HL-60/S4 treated with retinoic acid at 250 ng/mL for 4 days and 3 days (cell line): ENCODE measurements around the gene CYGB.
"Not testable (repeated sequence)": the region's sequence is repeated elsewhere in the genome, so short reads cannot be mapped to it uniquely, and the experiment has no call there.

ENCODE experiments used
- in situ Hi-C: fragments of 300-500 bp; cut with MboI; formaldehyde crosslinking; loops from 2 replicates; pipeline ENCODE4 v1.7.0; 2022; ENCODE audit warnings: low sequenced_read_pairs

CYGB gene

DNA sequence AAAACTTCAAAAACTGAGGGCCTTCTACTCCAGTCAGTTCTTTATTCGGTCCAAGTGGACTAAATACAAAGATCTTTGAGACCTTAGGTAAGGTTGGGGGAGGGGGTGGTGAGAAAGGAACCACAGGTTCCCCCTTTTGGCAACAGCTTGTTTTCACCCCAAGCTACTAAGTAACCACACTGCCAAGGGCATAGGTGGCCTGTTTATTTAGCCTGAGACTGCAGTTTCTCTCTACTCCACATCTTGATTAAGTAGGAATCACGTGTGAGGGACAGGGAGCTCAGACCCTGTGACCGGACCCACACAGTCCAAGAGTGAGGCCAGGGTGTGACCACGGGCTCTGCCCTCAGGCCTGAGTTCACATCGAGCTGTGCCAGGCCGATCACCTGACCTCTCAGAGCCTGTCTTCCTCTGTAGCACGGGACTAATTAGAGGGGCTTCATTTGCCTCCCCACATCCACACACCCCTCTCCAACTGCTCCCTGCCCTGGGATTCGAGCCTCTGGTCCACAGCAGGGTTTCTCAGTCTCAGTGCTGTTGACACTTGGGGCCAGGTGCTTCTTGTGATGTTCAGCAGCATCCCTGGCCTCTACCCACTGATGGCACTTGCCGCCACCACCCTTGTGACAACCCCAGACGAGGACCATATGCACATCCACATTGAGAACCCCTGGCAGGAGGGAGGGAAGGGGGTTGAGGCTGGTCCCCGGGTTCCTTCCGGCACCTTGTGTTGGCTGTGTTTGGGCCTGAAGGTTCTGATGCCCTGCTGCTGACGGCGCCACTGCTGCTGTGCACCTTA lies 30.3 kb upstream of the CYGB start:
- in situ Hi-C loops: no loop called here

DNA sequence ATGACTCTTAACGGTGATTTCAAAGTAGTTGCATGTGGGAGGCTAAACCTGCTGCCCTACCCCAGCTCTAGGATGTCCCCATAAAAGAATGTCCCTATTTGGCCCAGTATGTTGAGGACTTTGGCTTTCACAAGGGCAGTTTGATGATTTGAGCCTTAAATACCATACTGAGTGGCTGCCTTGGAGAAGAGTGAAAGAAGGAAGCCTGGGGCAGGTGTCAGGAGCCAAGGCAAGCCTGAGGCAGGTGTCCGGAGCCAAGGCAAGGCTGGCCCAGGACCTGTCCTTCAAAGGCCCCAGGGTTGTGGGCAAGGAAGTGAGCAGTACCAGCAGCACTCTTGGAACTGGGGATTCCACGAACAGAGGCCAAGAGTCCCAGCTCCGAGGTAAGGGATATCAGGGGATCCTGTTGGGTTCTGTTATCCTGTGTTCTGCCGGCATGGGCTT lies 29.5 kb upstream of the CYGB start:
- in situ Hi-C loops: no loop called here

DNA sequence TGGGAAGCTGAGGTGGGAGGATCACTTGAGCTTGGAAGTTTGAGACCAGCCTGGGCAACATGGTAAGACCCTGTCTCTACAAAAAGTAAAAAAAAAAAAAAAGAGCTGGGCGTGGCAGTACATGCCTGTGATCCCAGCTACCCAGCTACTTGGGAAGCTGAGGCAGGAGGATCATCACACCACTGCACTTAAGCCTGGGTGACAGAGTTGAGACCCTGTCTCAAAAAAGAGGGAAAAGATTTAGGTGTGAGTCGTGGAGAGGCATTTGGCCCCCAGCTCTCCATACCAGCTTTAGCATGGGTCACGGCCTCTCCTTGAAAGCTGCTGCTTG lies 29.1 kb upstream of the CYGB start:
- in situ Hi-C loops: no loop called here

DNA sequence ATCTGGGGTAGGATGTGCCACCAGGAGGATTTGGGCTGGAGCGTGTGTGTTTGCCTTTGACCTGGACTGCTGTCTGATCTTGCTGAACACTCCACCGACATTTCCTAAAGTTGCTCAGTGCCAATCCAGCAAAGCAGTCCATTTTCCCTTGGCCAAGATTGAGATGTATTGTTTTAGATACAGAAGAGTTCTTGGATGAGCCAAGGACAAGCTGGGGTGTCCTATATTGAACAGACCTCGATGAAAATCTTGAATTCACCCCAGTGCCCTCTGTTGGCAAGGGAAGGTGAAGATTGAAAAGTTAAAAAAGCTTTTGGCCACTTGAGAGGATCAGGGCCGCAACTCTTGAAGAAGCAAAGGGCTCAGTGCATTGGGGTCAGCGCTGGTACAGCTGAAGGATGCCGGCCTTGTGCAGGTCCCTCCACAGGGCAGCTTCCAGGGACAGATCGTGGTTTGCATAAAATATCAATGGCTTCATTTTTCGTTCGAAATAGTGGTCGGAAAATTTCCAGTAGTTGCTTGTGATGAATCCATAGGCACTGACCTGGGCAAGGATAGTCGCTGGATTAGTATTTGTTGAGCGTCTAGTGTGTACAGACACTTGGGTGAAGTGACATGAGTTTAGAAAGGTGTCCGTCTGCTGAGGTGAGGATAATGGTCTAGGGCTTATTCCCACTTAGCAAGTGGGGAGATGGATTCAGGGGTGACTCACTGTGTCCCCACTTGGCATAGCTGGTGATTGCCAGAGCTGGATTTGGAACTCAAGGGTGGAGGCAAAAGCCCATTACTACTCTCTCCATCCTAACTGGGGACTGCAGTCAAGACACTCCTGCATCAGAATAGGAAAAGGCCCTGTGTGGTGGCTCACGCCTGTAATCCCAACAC lies 28.5 kb upstream of the CYGB start:
- in situ Hi-C loops: no loop called here

DNA sequence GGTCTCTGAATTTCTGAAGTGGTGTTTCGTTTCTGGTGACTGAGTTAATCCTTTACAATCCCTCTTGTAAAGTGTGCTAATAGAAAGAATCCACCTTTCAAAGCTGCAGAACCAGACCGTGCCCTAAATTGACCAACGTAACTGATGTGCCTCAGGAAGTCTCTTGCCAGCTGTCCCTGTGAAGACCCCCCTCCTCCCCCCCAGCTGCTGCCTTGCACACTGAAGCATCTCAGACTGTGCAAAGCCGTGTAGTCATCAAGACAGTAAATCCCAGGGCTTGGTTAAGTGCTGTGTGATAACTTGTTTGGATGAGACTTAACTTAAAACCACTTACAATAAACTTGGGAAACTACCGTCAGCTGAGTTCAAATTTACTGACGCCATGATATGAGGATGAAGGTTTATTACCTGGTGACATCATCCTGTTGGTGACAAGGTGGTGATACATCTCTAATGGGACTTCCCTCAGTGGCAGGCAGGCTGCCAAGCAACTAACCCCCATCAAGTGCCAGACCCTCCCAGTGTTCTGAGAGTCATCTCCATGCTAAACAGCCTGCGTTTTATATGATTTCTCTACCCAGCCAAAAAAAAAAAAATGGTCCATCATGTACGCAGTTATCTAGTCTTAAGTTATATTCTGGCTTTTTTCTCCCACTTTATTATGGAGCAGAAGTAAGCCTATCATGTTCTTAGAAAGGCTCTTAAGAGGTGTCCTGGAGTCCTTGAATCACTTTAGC lies 27.6 kb upstream of the CYGB start:
- in situ Hi-C loops: not testable (repeated sequence)

DNA sequence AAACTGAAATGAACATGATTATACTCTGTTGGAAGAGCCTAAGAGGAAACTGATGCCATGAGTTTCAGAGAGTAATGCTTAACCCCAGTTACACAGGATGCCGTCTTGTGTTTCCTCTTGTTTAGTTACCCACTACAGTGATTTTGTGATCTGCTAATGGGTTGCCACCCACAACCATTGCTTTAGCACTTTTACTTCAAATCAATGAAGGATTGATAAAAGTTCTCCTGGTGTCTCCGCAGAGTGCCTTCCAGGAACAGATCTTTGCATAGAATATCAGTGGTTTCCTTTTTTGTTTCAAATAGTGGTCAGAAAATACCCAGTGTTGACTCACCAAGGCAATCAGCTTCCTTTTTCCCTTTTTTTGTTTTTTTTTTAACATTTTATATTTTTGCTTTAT lies 25.9 kb upstream of the CYGB start:
- in situ Hi-C loops: not testable (repeated sequence)

DNA sequence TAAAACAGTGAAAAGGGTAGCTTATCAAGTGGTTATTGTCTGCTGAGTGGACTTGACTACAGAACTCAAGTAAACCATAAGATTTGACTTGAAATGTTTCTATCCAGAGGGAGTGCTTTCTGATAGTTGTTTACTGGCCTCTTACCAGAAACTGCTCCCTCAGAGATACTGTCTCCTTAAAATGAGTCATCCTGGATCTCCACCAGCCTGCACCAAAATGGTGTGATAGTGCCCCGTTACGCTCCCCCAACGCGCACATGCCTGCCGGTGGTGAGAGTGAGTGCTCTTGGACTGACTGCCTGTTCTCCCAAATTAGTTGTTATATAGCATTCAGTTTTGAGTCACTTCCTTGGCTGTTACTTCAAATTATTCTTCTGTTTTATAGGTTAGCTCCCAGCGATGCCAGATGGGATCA lies 25.2 kb upstream of the CYGB start:
- in situ Hi-C loops: no loop called here

DNA sequence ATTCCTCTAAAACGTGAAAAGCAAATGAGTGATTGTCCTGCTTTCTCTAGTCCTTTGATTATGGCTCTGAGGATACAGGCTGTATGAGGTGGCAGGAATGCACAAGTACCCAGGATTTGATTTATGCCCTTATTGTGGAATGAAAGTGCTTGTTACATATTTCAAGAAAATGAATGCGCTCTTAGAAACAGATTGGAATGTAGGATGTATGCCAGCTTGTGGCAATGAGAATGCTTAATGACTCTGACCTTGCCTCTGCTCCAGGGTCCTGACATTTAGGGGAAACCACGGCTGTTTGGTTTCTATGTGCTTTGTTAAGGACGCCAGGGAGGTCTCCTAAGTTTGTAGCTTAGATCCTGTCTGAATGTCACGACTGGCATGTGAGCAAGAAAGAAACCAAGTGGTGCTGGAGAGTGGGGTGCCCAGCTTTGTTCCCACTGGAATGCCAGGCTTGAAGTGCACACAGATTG lies 24.3 kb upstream of the CYGB start:
- in situ Hi-C loops: no loop called here

DNA sequence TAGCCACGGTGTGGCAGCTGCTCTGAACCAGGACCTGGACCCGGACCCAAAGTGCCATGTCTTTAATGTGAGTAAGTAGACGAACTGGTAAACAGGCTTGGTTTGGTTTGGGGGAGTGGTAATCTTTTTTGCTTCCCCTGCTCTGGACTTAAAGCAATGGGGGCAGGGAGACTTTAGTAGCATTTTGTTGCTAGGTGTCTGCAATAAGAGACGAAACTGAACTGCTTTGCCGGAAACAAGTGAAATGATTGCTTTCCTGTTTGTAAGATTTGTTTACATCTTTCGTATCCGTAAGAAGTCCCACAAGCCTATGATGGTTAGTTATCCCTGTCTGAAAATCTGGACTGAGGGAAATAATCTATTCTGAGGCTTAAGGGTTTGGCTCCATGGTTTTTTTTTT lies 23.8 kb upstream of the CYGB start:
- in situ Hi-C loops: no loop called here

DNA sequence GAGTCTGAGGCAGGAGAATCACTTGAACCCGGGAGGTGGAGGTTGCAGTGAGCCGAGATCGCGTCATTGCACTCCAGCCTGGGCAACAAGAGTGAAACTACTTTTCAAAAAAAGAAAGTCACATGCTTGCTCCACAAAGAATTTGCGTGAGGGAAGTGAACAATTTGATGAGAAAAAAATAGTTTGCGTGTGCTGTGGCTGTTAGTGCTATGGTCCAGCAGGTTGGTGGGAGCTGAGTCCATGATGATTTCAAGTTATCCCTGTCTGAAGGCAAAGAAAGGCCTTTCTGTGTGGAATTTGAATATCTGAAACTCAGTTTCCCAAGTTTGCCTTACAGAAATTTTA lies 23.3 kb upstream of the CYGB start:
- in situ Hi-C loops: no loop called here

DNA sequence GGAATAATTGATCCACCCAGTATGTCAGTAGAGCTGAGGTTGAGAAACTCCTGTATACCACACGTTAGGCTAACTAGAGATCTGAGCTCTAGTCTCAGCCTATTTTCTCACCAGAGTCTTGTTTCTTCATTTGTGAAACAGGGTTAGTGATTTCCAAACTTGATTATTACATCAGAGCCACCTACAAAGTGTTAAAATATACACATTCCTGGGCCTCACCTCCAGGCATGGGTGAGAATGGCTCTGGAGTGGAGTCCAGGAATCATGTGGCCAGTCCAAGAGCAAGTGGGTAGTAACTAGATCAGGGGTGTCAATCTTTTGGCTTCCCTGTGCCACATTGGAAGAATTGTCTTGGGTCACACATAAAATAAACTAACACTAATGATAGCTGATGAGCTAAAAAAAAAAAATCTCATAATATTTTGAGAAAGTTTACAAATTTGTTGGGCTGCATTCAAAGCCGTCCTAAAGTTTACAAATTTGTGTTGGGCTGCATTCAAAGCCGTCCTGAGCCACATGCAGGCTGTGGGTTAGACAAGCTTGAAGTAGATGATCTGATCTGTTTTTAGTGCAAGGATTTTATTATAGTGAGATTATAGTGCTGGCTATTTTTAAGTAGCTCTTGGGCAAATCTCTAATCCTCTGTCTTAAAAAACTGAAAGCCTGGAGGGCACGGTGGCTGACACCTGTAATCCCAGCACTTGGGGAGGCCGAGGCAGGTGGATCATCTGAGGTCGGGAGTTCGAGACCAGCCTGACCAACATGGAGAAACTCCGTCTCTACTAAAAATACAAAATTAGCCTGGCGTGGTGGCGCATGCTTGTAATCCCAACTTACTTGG lies 22.7 kb upstream of the CYGB start:
- in situ Hi-C loops: no loop called here

DNA sequence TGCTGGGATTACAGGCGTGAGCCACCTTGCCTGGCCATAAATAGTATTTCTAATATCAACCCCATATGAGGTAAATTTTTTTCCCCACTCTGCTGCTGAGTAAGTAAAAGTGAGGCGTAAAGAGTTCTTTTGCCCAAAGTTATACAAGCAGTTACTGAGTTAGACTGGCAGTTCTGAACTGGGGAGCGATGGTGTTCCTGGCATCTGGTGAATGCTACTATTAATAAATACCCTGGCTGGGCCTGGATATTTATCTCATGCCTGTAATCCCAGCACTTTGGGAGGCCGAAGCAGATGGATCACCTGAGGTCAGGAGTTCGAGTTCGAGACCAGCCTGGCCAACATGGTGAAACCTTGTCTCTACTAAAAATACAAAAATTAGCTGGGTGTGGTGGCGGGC lies 22.0 kb upstream of the CYGB start:
- in situ Hi-C loops: not testable (repeated sequence)

DNA sequence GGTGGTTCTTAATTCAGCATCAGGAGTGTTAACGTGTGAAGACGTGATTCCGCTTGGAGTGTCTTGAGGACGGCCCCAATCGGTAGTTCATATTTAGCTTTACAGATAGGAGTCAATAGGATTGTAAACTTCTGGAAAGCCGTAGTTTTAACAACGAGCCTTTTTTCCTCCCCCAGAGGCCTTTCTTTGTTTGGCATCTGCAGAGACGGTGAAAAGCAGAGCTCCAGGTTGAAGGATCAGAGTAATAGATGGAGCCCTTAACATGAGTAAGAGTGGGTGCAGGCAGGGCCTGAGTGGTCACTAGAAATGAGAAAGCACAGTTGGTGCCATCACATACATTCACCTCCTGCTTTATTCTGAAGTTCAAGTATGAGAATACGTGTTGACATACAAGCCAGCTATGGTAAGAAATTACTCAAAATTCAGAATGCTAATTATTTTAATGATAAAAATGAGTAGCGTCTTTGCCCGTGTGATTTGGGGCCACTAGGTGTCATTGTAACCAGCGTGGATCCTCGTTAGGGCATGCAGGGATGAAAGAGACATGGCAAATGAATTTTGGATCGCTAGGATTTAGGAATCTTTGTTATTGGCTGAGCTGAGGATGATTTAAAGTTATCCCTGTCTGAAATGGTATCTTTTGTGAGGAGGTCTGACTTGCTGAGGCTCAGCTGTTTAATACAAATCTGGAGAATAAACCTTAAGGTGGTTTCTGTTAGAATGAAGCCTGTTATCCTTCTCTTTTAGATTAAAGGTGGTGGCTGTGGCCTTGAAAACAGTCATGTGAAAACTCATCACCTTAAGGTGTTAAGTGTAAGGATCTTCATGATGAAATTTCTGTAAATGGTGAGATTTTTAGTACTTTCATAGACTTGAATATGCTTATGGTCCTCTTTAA lies 20.9 kb upstream of the CYGB start:
- in situ Hi-C loops: no loop called here

DNA sequence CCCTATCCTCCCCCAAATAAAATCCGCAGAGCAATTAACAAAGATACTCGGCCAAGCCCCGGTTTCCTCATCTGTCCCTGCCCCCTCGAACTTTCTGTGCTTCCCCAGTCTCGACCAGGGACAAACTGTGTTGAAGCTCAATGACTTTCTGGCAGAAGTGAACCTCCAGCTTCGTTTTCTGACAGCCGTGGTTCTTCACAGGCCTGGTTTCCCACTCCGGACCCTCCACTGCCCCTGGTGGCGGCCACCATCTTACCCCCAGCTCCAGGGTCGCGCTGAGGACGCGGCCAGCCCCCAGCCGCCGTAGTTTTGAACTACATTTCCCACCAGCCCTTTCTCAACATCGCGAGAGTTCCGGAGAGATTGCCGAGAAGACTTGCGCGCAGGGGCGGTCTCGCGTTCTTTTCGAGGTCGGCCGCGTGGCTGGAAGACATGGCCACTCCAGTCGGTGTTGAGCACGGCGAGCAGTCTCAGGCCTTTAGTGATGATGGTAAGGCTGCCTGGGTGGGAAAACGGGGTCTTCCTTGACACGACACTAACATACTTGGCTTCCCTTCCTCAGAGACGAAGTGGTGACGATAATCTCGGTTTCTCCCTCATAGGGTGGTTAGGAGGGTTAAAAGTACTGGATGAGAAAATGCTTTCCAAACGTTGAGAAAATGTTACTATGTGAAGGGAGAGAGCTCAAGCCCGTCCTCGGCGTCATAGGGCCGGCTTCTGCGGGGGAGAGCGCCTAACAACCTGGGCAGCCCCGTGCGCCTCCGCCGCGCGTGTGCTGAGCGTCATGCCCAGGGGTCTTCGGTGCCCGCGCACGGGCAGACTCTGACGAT lies 20.1 kb upstream of the CYGB start:
- in situ Hi-C loops: no loop called here

DNA sequence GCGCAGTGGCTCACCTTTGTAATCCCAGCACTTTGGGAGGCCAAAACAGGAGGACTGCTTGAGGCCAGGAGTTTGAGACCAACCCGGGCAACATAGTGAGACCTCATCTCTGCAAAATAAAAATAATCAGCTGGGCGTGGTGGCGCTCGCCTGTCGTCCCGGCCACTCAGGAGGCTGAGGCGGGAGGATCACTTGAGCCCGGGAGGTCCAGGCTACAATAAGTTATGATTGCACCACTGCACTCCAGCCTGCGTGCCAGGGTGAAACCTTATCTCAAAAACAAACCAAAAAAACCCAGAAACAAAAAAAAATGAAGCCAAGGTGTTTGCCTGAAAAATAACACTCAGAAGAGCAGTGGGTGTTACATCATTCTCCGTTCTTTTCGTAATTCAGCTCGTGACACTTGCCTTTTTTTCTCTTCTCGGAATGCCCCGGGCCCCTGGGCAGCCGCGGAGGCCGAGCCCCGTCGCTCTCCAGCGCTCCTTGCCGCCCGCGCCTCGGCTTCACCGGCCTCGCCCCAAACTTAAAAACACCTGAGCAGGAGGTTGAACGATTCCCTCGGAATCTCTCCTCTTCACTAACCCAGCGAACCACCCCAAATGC lies 19.4 kb upstream of the CYGB start:
- in situ Hi-C loops: no loop called here

DNA sequence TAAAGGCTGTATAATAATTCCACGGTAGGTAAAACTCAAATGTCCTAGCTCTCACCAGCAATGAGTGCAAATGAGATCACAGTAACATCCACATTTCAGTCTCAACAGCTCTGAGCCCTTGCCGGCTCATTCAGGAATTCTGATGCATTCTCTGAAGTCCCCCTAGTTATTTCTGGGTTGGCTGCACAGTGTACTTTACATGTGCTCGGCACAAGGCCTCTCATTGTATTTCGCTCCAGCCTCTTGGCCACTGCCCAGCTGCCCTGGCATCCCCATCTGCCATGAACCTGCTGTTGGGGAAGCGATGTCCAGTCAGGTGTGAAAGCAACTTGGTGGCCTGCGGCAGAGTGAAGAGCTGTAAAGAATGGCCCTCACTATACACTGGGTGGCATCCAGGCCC lies 16.6 kb upstream of the CYGB start:
- in situ Hi-C loops: no loop called here

DNA sequence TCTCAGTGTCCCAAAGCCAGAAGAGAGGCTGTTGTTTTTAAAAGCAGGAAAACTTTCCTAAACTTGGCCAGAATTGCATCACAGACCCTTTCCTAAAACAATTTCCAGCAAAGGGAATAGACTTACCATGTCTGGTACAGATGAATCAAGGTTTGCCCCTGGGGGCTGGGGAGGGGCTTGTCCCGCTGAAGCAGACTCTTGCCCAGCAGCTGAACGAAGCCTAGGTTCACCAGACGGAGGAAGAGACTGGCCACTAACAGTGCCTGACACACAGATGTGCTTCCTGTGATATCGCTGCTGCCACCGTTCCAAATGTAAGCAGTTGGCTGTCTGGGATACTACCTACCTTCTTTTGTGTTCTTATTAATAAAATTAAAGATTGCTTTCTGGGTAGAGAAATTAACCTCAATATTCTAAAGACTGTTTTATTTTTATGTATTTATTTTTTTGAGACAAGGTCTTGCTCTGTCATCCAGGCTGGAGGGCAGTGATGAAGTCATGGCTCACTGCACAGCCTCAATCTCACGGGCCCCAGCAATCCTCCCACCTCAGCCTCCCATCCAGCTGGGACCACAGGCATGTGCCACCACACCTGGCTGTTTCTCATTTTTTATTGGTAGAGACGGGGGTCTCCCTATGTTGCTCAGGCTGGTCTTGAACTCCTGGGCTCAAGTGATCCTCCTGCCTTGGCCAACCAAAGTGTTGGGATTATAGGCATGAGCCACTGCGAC lies 15.8 kb upstream of the CYGB start:
- in situ Hi-C loops: no loop called here

DNA sequence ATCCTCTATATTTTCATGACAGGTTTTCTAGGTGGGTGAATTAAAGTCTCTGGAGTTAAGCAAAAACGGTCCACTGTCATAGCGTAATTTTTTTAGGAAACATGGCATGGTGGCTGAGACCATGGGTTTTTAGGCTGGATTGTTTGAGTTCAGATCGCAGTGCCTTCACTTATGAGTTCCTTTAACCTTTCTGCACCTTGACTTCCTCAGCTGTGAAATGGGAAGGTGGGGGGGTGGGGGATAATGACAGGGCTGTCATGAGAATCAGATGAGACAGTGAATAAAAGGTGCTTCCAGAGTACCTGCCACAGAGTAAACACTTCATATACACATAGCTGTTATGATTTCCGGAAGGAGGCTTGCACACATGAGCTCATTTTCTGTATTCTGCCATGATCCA lies 14.2 kb upstream of the CYGB start:
- in situ Hi-C loops: no loop called here
